ENCODE measurements around the gene DHX38. TPM values are rescaled to one million over a fixed set of nuclear protein-coding genes. Genes with fewer than 3 reads are reported as not detected.
"Not testable (repeated sequence)": the region's sequence is repeated elsewhere in the genome, so short reads cannot be mapped to it uniquely, and the experiment has no call there.

Gene DHX38
- polyA plus RNA-seq, 4 donors = 40.6 to 63.7 (median 55.9) TPM

DNA sequence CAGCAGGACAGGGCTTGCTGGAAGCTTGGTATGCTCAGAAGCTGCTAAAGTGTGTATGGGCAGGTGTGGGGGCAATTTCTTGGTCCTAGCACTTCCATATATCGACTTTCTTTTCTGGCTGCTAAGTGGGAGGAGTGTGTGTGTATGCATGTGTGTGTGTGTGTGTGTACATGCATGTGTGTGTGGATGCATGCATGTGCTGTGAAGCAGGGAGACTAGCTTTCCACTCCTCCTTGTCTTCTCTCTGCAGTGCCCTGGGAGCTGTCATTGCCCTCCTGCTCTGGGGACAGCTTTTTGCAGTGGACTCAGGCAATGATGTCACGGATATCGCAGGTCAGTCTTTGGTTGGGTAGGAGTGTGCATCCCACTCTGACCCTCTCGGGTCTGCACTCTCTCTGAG lies 37.7 kb upstream of the DHX38 start:
- DNase-seq (no peak), FAIRE-seq (no peak)
- no peak overlapping the region for H3K4me3 ChIP-seq (ENCODE audit: low read depth in 1 of 3, low read length in 3 of 3)
- no peaks in the 10 kb centered on the region for H3K9me3 ChIP-seq (ENCODE audit: control insufficient read depth in 2 of 2, insufficient read depth in 1 of 2, low read depth in 1 of 2, low read length in 1 of 2)
- WGBS, 3 donors = 65 to 88% (median 66%) methylated on average over 4 of the region's 4 CpGs
- H3K36me3 ChIP-seq (ENCODE audit: control insufficient read depth in 3 of 3, insufficient read depth in 2 of 3, low read depth in 1 of 3, low read length in 3 of 3) = no peaks in the 10 kb centered on the region
- H3K4me1 ChIP-seq (ENCODE audit: control insufficient read depth in 3 of 3, insufficient read depth in 2 of 3, low read depth in 1 of 3, low read length in 2 of 3) = no peaks in the 10 kb centered on the region
- no peak overlapping the region for H3K27ac ChIP-seq (ENCODE audit: low read depth in 1 of 3, low read length in 2 of 3)
- H3K27me3 ChIP-seq (ENCODE audit: control insufficient read depth in 3 of 3, insufficient read depth in 3 of 3, low read length in 3 of 3) = no peaks in the 10 kb centered on the region

DNA sequence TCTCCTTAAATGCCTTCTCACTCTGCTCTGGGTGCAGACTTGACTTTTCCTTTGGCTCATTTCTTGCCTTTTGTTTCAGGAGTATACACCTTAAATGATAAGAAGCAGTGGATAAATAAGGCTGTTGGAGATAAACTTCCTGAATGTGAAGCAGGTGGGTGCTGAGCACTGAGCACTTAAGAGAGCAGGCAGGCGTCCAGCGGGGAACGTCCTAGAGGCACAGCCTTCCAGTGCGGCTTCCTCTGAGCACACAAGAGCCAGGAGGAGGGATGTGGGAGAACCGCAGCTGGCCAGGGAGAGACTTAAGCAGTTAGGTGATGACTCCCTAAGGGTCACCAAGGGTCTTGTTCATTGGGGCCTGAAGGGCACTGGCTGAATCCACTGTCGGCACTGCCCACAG lies 36.3 kb upstream of the DHX38 start:
- not testable (repeated sequence) for H3K27me3 ChIP-seq (ENCODE audit: control insufficient read depth in 3 of 3, insufficient read depth in 3 of 3, low read length in 3 of 3); H3K36me3 ChIP-seq (ENCODE audit: control insufficient read depth in 3 of 3, insufficient read depth in 2 of 3, low read depth in 1 of 3, low read length in 3 of 3); FAIRE-seq; DNase-seq; H3K4me3 ChIP-seq (ENCODE audit: low read depth in 1 of 3, low read length in 3 of 3); H3K4me1 ChIP-seq (ENCODE audit: control insufficient read depth in 3 of 3, insufficient read depth in 2 of 3, low read depth in 1 of 3, low read length in 2 of 3); H3K27ac ChIP-seq (ENCODE audit: low read depth in 1 of 3, low read length in 2 of 3); H3K9me3 ChIP-seq (ENCODE audit: control insufficient read depth in 2 of 2, insufficient read depth in 1 of 2, low read depth in 1 of 2, low read length in 1 of 2)
- 27 to 46% methylated on average over 1 of the region's 6 CpGs; no CpG with 5 or more reads in 1 of the 3 donors for WGBS, 3 donors

DNA sequence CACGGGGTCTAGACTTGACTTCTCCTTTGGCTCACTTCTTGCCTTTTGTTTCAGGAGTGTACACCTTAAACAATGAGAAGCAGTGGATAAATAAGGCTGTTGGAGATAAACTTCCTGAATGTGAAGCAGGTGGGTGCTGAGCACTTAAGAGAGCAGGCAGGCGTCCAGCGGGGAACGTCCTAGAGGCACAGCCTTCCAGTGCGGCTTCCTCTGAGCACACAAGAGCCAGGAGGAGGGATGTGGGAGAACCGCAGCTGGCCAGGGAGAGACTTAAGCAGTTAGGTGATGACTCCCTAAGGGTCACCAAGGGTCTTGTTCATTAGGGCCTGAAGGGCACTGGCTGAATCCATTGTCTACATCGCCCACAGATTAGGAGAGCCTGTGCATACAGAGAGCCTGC lies 34.6 kb upstream of the DHX38 start:
- not testable (repeated sequence) for H3K36me3 ChIP-seq (ENCODE audit: control insufficient read depth in 3 of 3, insufficient read depth in 2 of 3, low read depth in 1 of 3, low read length in 3 of 3); FAIRE-seq; DNase-seq; H3K9me3 ChIP-seq (ENCODE audit: control insufficient read depth in 2 of 2, insufficient read depth in 1 of 2, low read depth in 1 of 2, low read length in 1 of 2); H3K4me1 ChIP-seq (ENCODE audit: control insufficient read depth in 3 of 3, insufficient read depth in 2 of 3, low read depth in 1 of 3, low read length in 2 of 3); H3K4me3 ChIP-seq (ENCODE audit: low read depth in 1 of 3, low read length in 3 of 3); H3K27me3 ChIP-seq (ENCODE audit: control insufficient read depth in 3 of 3, insufficient read depth in 3 of 3, low read length in 3 of 3); H3K27ac ChIP-seq (ENCODE audit: low read depth in 1 of 3, low read length in 2 of 3)
- WGBS, 3 donors = 53 to 81% (median 54%) methylated on average over 6 of the region's 7 CpGs

GRCh38 chr16:72060405-72060804 lies 33.2 kb upstream of the DHX38 start:
- WGBS, 3 donors = 87 to 94% (median 92%) methylated on average over 9 of the region's 9 CpGs
- no peaks in the 10 kb centered on the region for H3K4me1 ChIP-seq (ENCODE audit: control insufficient read depth in 3 of 3, insufficient read depth in 2 of 3, low read depth in 1 of 3, low read length in 2 of 3)
- no peaks in the 10 kb centered on the region for H3K27me3 ChIP-seq (ENCODE audit: control insufficient read depth in 3 of 3, insufficient read depth in 3 of 3, low read length in 3 of 3)
- no peak overlapping the region for H3K27ac ChIP-seq (ENCODE audit: low read depth in 1 of 3, low read length in 2 of 3)
- DNase-seq (no peak), FAIRE-seq (no peak)
- H3K36me3 ChIP-seq (ENCODE audit: control insufficient read depth in 3 of 3, insufficient read depth in 2 of 3, low read depth in 1 of 3, low read length in 3 of 3) = no peaks in the 10 kb centered on the region
- no peak overlapping the region for H3K4me3 ChIP-seq (ENCODE audit: low read depth in 1 of 3, low read length in 3 of 3)
- no peaks in the 10 kb centered on the region for H3K9me3 ChIP-seq (ENCODE audit: control insufficient read depth in 2 of 2, insufficient read depth in 1 of 2, low read depth in 1 of 2, low read length in 1 of 2)

DNA sequence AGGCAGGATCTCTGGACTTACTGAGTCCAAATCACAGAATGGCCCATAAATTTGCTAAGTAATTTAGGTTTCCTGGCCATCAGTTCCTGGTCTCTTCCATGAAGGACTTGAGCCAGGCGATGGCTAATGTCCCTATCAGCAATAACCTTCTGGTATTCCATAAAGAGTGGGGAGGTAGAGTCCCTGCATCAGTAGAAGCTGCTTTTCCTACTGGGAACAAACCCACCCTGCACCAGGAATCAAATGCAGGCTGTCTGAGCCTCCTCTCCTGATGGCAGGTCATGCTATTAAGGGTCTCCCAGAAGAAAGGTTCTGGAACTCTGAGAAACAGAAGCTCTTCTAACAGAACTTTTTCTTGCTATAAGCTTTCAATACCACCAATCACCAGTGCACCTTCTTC lies 32.1 kb upstream of the DHX38 start:
- DNase-seq (no peak), FAIRE-seq (no peak)
- Histone ChIP-seq H3K4me3 (ENCODE audit: low read depth in 1 of 3, low read length in 3 of 3) (no peak overlapping the region), H3K27me3 (ENCODE audit: control insufficient read depth in 3 of 3, insufficient read depth in 3 of 3, low read length in 3 of 3) (no peaks in the 10 kb centered on the region), H3K27ac (ENCODE audit: low read depth in 1 of 3, low read length in 2 of 3) (no peak overlapping the region), H3K36me3 (ENCODE audit: control insufficient read depth in 3 of 3, insufficient read depth in 2 of 3, low read depth in 1 of 3, low read length in 3 of 3) (no peaks in the 10 kb centered on the region), H3K4me1 (ENCODE audit: control insufficient read depth in 3 of 3, insufficient read depth in 2 of 3, low read depth in 1 of 3, low read length in 2 of 3) (no peaks in the 10 kb centered on the region), H3K9me3 (ENCODE audit: control insufficient read depth in 2 of 2, insufficient read depth in 1 of 2, low read depth in 1 of 2, low read length in 1 of 2) (no peaks in the 10 kb centered on the region)
- WGBS, 3 donors = 89 to 95% (median 92%) methylated on average over 1 of the region's 1 CpG

DNA sequence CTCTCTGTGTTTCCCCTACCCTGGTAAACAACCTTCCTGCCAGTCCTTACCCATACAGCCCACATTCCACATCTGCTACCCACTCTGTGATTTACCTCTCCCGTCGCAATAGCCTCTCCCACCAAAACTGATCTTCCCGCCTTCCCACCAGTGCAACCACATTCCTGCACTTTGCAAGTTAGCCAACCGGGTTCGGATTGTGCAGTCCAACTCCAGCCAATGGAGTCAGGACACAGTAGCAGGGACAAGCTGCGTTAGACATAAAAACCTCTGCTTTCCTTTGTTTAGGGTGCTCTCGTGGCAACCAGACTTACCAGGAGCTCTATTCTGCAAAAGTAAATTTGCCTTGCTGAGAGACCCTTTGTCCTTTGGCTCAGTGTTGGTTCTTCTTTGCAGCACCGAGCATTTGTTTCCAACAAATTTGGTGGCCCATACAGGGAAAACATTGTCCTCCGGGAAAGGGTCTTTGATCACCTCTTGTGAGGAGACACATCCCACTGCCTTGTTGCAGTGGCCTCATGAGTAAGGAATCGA lies 29.2 kb upstream of the DHX38 start:
- no peak overlapping the region for H3K27ac ChIP-seq (ENCODE audit: low read depth in 1 of 3, low read length in 2 of 3)
- H3K4me1 ChIP-seq (ENCODE audit: control insufficient read depth in 3 of 3, insufficient read depth in 2 of 3, low read depth in 1 of 3, low read length in 2 of 3) = no peaks in the 10 kb centered on the region
- H3K36me3 ChIP-seq (ENCODE audit: control insufficient read depth in 3 of 3, insufficient read depth in 2 of 3, low read depth in 1 of 3, low read length in 3 of 3) = no peaks in the 10 kb centered on the region
- no peaks in the 10 kb centered on the region for H3K27me3 ChIP-seq (ENCODE audit: control insufficient read depth in 3 of 3, insufficient read depth in 3 of 3, low read length in 3 of 3)
- no peaks in the 10 kb centered on the region for H3K9me3 ChIP-seq (ENCODE audit: control insufficient read depth in 2 of 2, insufficient read depth in 1 of 2, low read depth in 1 of 2, low read length in 1 of 2)
- H3K4me3 ChIP-seq (ENCODE audit: low read depth in 1 of 3, low read length in 3 of 3) = no peak overlapping the region
- 92 to 95% (median 93%) methylated on average over 10 of the region's 10 CpGs for WGBS, 3 donors
- FAIRE-seq = no peak
- DNase-seq = no peak

GRCh38 chr16:72066747-72067146 lies 26.9 kb upstream of the DHX38 start:
- Histone ChIP-seq H3K36me3 (ENCODE audit: control insufficient read depth in 3 of 3, insufficient read depth in 2 of 3, low read depth in 1 of 3, low read length in 3 of 3) (no peaks in the 10 kb centered on the region), H3K4me3 (ENCODE audit: low read depth in 1 of 3, low read length in 3 of 3) (no peak overlapping the region), H3K27ac (ENCODE audit: low read depth in 1 of 3, low read length in 2 of 3) (no peak overlapping the region), H3K9me3 (ENCODE audit: control insufficient read depth in 2 of 2, insufficient read depth in 1 of 2, low read depth in 1 of 2, low read length in 1 of 2) (no peaks in the 10 kb centered on the region), H3K27me3 (ENCODE audit: control insufficient read depth in 3 of 3, insufficient read depth in 3 of 3, low read length in 3 of 3) (no peaks in the 10 kb centered on the region), H3K4me1 (ENCODE audit: control insufficient read depth in 3 of 3, insufficient read depth in 2 of 3, low read depth in 1 of 3, low read length in 2 of 3) (no peaks in the 10 kb centered on the region)
- DNase-seq = peak; percentile 52 to 59
- FAIRE-seq = no peak
- WGBS, 3 donors = 0 to 3% (median 0%) methylated on average over 1 of the region's 1 CpG

DNA sequence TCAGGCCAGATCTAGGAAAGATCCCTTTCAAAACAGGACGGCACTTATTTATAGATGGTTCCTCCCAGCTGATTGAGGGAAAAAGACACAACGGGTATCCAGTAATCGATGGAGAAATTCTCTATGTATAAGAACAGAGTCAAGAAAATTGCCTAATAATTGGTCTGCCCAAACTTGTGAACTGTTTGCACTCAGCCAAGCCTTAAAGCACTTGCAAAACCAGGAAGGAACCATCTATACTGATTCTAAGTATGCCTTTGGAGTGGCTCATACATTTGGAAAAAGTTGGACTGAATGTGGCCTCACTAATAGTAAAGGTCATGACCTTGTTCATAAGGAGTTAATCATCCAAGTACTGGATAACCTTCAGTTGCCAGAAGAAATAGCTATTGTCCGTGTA lies 24.7 kb upstream of the DHX38 start:
- Histone ChIP-seq H3K4me1 (ENCODE audit: control insufficient read depth in 3 of 3, insufficient read depth in 2 of 3, low read depth in 1 of 3, low read length in 2 of 3) (peaks cover 0 to 6% (median 0%) of the 10 kb centered on the region in 3 donors), H3K36me3 (ENCODE audit: control insufficient read depth in 3 of 3, insufficient read depth in 2 of 3, low read depth in 1 of 3, low read length in 3 of 3) (no peaks in the 10 kb centered on the region), H3K9me3 (ENCODE audit: control insufficient read depth in 2 of 2, insufficient read depth in 1 of 2, low read depth in 1 of 2, low read length in 1 of 2) (peaks cover 0 to 5% of the 10 kb centered on the region in 2 donors), H3K27ac (ENCODE audit: low read depth in 1 of 3, low read length in 2 of 3) (no peak overlapping the region), H3K4me3 (ENCODE audit: low read depth in 1 of 3, low read length in 3 of 3) (no peak overlapping the region), H3K27me3 (ENCODE audit: control insufficient read depth in 3 of 3, insufficient read depth in 3 of 3, low read length in 3 of 3) (no peaks in the 10 kb centered on the region)
- DNase-seq (no peak), FAIRE-seq (no peak)
- 86 to 90% (median 87%) methylated on average over 4 of the region's 4 CpGs for WGBS, 3 donors
